ENCODE results near the gene BHMT.

Gene BHMT

DNA sequence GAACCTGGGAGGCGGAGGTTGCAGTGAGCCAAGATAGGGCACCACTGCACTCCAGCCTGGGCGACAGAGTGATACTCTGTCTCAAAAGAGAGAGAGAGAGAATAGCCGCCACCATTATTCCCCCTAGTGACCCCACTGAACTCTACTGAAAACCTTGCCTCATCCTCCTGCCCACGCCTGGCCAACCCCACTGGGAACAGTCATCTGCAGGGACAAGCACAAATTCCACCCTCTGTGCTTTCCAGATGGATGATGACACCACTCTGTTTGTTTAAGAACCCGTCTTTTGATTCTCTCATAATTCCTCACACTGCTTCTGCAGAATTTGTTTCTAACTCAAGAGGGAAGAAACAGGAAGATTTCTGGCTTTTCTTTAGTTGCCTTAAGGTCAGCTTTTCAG, 29.8 kb upstream of the BHMT start:
- H3K36me3 ChIP-seq (ENCODE audit: low read depth): no peaks in the 10 kb centered on the region
- H3K4me3 ChIP-seq (ENCODE audit: severe bottlenecking): no peak overlapping the region
- no peaks in the 10 kb centered on the region for H3K4me1 ChIP-seq (ENCODE audit: insufficient read depth, poor library complexity, severe bottlenecking)
- no peak overlapping the region for H3K27ac ChIP-seq (ENCODE audit: poor library complexity, severe bottlenecking)
- DNase-seq (ENCODE audit: low spot score) (no peak), ATAC-seq (ENCODE audit: low read depth) (0 out of 3 replicates have a peak, but pooled peaks have one; percentile 21)
- H3K9me3 ChIP-seq (ENCODE audit: severe bottlenecking): no peaks in the 10 kb centered on the region
- TF ChIP-seq, protein P1, sequence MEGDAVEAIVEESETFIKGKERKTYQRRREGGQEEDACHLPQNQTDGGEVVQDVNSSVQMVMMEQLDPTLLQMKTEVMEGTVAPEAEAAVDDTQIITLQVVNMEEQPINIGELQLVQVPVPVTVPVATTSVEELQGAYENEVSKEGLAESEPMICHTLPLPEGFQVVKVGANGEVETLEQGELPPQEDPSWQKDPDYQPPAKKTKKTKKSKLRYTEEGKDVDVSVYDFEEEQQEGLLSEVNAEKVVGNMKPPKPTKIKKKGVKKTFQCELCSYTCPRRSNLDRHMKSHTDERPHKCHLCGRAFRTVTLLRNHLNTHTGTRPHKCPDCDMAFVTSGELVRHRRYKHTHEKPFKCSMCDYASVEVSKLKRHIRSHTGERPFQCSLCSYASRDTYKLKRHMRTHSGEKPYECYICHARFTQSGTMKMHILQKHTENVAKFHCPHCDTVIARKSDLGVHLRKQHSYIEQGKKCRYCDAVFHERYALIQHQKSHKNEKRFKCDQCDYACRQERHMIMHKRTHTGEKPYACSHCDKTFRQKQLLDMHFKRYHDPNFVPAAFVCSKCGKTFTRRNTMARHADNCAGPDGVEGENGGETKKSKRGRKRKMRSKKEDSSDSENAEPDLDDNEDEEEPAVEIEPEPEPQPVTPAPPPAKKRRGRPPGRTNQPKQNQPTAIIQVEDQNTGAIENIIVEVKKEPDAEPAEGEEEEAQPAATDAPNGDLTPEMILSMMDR (IDR thresholded peaks at IDR 0.05; ENCODE audit: poor library complexity, severe bottlenecking): no peak
- no peaks in the 10 kb centered on the region for H3K27me3 ChIP-seq (ENCODE audit: insufficient read depth, poor library complexity, severe bottlenecking)

DNA sequence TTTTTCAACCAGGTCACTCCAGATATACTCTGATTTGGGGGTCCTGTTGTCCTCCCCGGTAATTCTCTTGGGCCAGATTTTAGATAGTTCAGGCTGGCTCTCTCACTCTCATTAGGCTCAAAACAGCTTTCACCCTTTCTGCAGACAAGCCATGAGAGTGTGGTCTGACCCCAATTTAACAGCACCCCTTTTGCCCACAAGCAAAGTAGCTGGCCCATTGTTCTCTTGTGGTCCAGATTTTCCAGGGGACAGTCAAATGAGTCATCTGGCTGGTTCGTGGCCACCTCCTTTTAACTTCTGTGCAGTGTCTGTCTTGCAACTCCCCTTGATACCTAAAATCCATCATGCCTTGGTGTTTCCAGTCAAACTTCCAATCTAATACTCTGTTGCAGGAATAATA, 25.5 kb upstream of the BHMT start:
- TF ChIP-seq, protein P1 (IDR thresholded peaks at IDR 0.05; ENCODE audit: poor library complexity, severe bottlenecking): no peak
- no peak overlapping the region for H3K27ac ChIP-seq (ENCODE audit: poor library complexity, severe bottlenecking)
- DNase-seq (ENCODE audit: low spot score) (no peak), ATAC-seq (ENCODE audit: low read depth) (no peak)
- no peaks in the 10 kb centered on the region for H3K4me1 ChIP-seq (ENCODE audit: insufficient read depth, poor library complexity, severe bottlenecking)
- H3K36me3 ChIP-seq (ENCODE audit: low read depth): no peaks in the 10 kb centered on the region
- H3K27me3 ChIP-seq (ENCODE audit: insufficient read depth, poor library complexity, severe bottlenecking): no peaks in the 10 kb centered on the region
- no peaks in the 10 kb centered on the region for H3K9me3 ChIP-seq (ENCODE audit: severe bottlenecking)
- no peak overlapping the region for H3K4me3 ChIP-seq (ENCODE audit: severe bottlenecking)

DNA sequence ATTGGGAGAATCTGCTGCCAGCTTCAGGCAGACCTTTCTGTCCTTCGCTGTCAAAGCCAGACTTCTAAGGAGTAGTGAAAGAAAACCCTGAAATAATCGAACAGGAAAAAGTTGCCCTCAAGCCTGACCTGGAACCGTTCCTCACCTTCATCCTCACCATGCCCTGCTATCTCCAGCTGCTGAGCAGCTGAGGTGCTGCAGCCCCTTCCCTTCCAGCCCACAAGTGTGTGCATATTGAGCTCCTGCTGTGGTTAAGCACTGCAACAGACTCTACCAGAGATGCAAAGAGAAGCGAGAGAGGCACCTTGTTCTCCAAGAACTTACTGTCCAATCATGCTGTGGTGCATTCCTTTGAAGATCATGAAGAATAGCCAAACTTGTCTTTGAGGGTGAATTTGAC, 23.1 kb upstream of the BHMT start:
- Histone ChIP-seq H3K4me1 (ENCODE audit: insufficient read depth, poor library complexity, severe bottlenecking) (no peaks in the 10 kb centered on the region), H3K4me3 (ENCODE audit: severe bottlenecking) (no peak overlapping the region), H3K36me3 (ENCODE audit: low read depth) (no peaks in the 10 kb centered on the region), H3K9me3 (ENCODE audit: severe bottlenecking) (no peaks in the 10 kb centered on the region), H3K27ac (ENCODE audit: poor library complexity, severe bottlenecking) (no peak overlapping the region), H3K27me3 (ENCODE audit: insufficient read depth, poor library complexity, severe bottlenecking) (peaks cover 4% of the 10 kb centered on the region)
- no peak for DNase-seq (ENCODE audit: low spot score)
- TF ChIP-seq, protein P1 (IDR thresholded peaks at IDR 0.05; ENCODE audit: poor library complexity, severe bottlenecking): no peak
- no peak for ATAC-seq (ENCODE audit: low read depth)

DNA sequence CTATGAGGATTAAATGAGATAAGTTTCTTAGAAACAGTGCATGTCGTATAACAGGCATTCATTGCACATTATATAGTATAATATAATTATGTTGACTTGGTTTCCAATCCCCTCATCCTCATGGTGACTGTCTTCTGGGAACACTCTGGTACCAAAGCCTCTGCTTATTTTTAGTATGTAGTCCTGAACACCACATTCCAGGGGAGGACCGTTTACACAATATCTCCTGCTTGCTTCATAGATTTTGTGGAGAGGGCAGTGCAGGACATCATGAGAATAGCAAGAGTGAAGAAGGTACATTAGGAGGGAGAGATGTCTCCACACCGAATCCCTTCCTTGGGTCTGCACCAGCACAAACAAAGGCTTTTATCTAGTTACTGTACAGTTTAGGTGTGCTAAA, 20.5 kb upstream of the BHMT start:
- TF ChIP-seq, protein P1 (IDR thresholded peaks at IDR 0.05; ENCODE audit: poor library complexity, severe bottlenecking): no peak
- Histone ChIP-seq H3K27ac (ENCODE audit: poor library complexity, severe bottlenecking) (no peak overlapping the region), H3K27me3 (ENCODE audit: insufficient read depth, poor library complexity, severe bottlenecking) (peaks cover 4% of the 10 kb centered on the region), H3K9me3 (ENCODE audit: severe bottlenecking) (no peaks in the 10 kb centered on the region), H3K4me3 (ENCODE audit: severe bottlenecking) (no peak overlapping the region), H3K36me3 (ENCODE audit: low read depth) (no peaks in the 10 kb centered on the region), H3K4me1 (ENCODE audit: insufficient read depth, poor library complexity, severe bottlenecking) (no peaks in the 10 kb centered on the region)
- ATAC-seq (ENCODE audit: low read depth) (no peak), DNase-seq (ENCODE audit: low spot score) (no peak)

DNA sequence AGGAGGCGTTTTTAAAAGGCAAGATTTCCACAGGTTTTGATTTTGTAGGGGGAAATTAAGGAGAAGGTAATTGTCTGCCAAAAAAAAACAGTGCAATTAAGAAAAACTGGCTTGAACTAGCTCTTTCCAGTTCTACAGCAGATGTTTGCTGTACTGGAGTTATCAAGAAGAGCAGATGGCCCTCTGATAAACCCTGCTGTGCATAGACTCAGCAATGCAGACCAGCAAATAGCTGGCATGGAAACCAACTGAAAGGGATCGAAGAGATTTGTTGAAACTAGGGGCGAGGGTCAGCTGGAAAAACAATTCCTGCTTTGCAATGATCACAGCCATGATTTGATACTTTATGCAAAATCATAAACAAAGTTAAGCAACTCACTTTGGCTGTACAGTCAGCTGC, 17.8 kb upstream of the BHMT start:
- TF ChIP-seq, protein P1 (IDR thresholded peaks at IDR 0.05; ENCODE audit: poor library complexity, severe bottlenecking): no peak
- DNase-seq (ENCODE audit: low spot score): no peak
- no peak for ATAC-seq (ENCODE audit: low read depth)
- H3K4me3 ChIP-seq (ENCODE audit: severe bottlenecking): no peak overlapping the region
- peaks cover 4% of the 10 kb centered on the region for H3K27me3 ChIP-seq (ENCODE audit: insufficient read depth, poor library complexity, severe bottlenecking)
- no peak overlapping the region for H3K27ac ChIP-seq (ENCODE audit: poor library complexity, severe bottlenecking)
- H3K36me3 ChIP-seq (ENCODE audit: low read depth): no peaks in the 10 kb centered on the region
- no peaks in the 10 kb centered on the region for H3K4me1 ChIP-seq (ENCODE audit: insufficient read depth, poor library complexity, severe bottlenecking)
- no peaks in the 10 kb centered on the region for H3K9me3 ChIP-seq (ENCODE audit: severe bottlenecking)

Measured in RWPE2 (cell line).